HTR-8/SVneo (cell line): ENCODE measurements around the gene WDR43.
"Not testable (repeated sequence)": the region's sequence is repeated elsewhere in the genome, so short reads cannot be mapped to it uniquely, and the experiment has no call there.

Experiments
- DNase-seq: peaks from one replicate; pipeline ENCODE4 v3.0.0; 2011; ENCODE audit warnings: low spot score, mixed read lengths; ENCODE audit not compliant: insufficient read length
- FAIRE-seq: peaks from 2 replicates; lab custom pipeline; 2011; peaks lifted over from hg19 to GRCh38; lab: Jason Lieb, UNC

Gene WDR43

GRCh38 chr2:28956890-28957289 lies 62.4 kb downstream of the WDR43 start:
- DNase-seq (no peak), FAIRE-seq (no peak)

GRCh38 chr2:28958689-28959088 lies 64.2 kb downstream of the WDR43 start:
- peak; percentile 20 for FAIRE-seq

GRCh38 chr2:28960401-28960800 lies 65.9 kb downstream of the WDR43 start:
- FAIRE-seq (no peak), DNase-seq (no peak)

More at GRCh38 chr2:28958689-28959088, 64.2 kb downstream of the WDR43 start:
- peak; percentile 86 for DNase-seq

GRCh38 chr2:28962505-28962904 lies 68.0 kb downstream of the WDR43 start:
- DNase-seq (no peak), FAIRE-seq (no peak)

- no peak for DNase-seq
- no peak for FAIRE-seq
Observed at GRCh38 chr2:28970464-28971160, 76.1 kb downstream of the WDR43 start.

GRCh38 chr2:28972778-28973335 lies 78.4 kb downstream of the WDR43 start:
- FAIRE-seq (no peak), DNase-seq (no peak)

- DNase-seq (no peak), FAIRE-seq (no peak)
Observed at GRCh38 chr2:28974252-28974651, 79.8 kb downstream of the WDR43 start.

- no peak for FAIRE-seq
- DNase-seq = no peak
Observed at GRCh38 chr2:28975671-28976070, 81.2 kb downstream of the WDR43 start.

- FAIRE-seq (peak; percentile 54), DNase-seq (peak; percentile 57)
Observed at GRCh38 chr2:28976584-28976983, 82.1 kb downstream of the WDR43 start.

GRCh38 chr2:28977176-28977875 lies 82.9 kb downstream of the WDR43 start:
- no peak for DNase-seq
- FAIRE-seq = no peak

GRCh38 chr2:28978001-28978400 lies 83.5 kb downstream of the WDR43 start:
- FAIRE-seq, DNase-seq: not testable (repeated sequence)

- DNase-seq (no peak), FAIRE-seq (no peak)
Observed at GRCh38 chr2:28978606-28979005, 84.1 kb downstream of the WDR43 start.

- DNase-seq (no peak), FAIRE-seq (no peak)
Observed at GRCh38 chr2:28979041-28979440, 84.6 kb downstream of the WDR43 start.

- no peak for FAIRE-seq
- no peak for DNase-seq
Observed at GRCh38 chr2:28979576-28980366, 85.3 kb downstream of the WDR43 start.

- FAIRE-seq (no peak), DNase-seq (no peak)
Observed at GRCh38 chr2:28980368-28981015, 86.0 kb downstream of the WDR43 start.

- DNase-seq (no peak), FAIRE-seq (no peak)
Observed at GRCh38 chr2:28981016-28981441, 86.6 kb downstream of the WDR43 start, which contains the start of gene TOGARAM2. TSS of gene TOGARAM2 (plus strand) at chr2:28981298. CDS start at chr2:28994835, 13,537 bp downstream.

- no peak for DNase-seq
- no peak for FAIRE-seq
Observed at GRCh38 chr2:28981620-28982376, 87.3 kb downstream of the WDR43 start.

- no peak for FAIRE-seq
- no peak for DNase-seq
Observed at GRCh38 chr2:28982381-28982950, 88.0 kb downstream of the WDR43 start.

- FAIRE-seq = no peak
- DNase-seq = no peak
Observed at GRCh38 chr2:28986429-28986828, 92.0 kb downstream of the WDR43 start.
